H1 (cell line): ENCODE results near the gene RDH16. TPM values are rescaled to one million over a fixed set of nuclear protein-coding genes. Genes with fewer than 3 reads are reported as not detected.

Experiments
- CTCF ChIA-PET: fragments of 300-600 bp; sonication (Branson Sonifier 250); formaldehyde crosslinking; loops from one replicate; lab custom pipeline; 2021; ENCODE audit not compliant: partially characterized antibody; lab: Charles Lee
- POLR2A ChIA-PET: fragments of 300-600 bp; sonication (Branson Sonifier 250); formaldehyde crosslinking; loops from one replicate; lab custom pipeline; 2021; ENCODE audit warnings: inconsistent platforms; ENCODE audit not compliant: partially characterized antibody; lab: Charles Lee
- DNase-seq, 2 experiments: peaks; one replicate each; pipeline versions ENCODE4 v3.0.0 to v3.0.0-alpha.2; 2010 to 2022; ENCODE audit warnings: low spot score in 2 of 2, low read depth in 1 of 2, mixed read lengths in 1 of 2
- FAIRE-seq: peaks from 2 replicates; lab custom pipeline; 2011; peaks lifted over from hg19 to GRCh38; lab: Jason Lieb, UNC
- H2AFZ ChIP-seq: 2 replicates; pipeline ENCODE4 v1.8.1; 2012; ENCODE audit warnings: low read length, inconsistent platforms
- H2AK5ac ChIP-seq: 2 replicates; pipeline ENCODE4 v1.6.1; 2013; ENCODE audit warnings: low read depth, low read length
- H2BK120ac ChIP-seq: replicated peaks from 2 replicates; pipeline ENCODE3; 2013; ENCODE audit warnings: low read depth, low read length, inconsistent platforms
- H2BK12ac ChIP-seq: 2 replicates; pipeline ENCODE4 v1.6.1; 2013; ENCODE audit warnings: low read depth, low read length
- H2BK15ac ChIP-seq: 2 replicates; pipeline ENCODE4 v1.6.1; 2013; ENCODE audit warnings: low read length
- H2BK20ac ChIP-seq: 2 replicates; pipeline ENCODE4 v1.6.1; 2013; ENCODE audit warnings: low read length
- H2BK5ac ChIP-seq: 2 replicates; pipeline ENCODE4 v1.6.1; 2013; ENCODE audit warnings: low read depth, low read length
- H3K14ac ChIP-seq: 2 replicates; pipeline ENCODE4 v1.6.1; 2013; ENCODE audit warnings: inconsistent platforms; ENCODE audit not compliant: insufficient read length
- H3K18ac ChIP-seq: 2 replicates; pipeline ENCODE4 v1.6.1; 2013; ENCODE audit warnings: low read length; ENCODE audit errors: extremely low read depth
- H3K23ac ChIP-seq: 2 replicates; pipeline ENCODE4 v1.6.1; 2013; ENCODE audit warnings: inconsistent platforms; ENCODE audit not compliant: insufficient read length
- H3K23me2 ChIP-seq: 2 replicates; pipeline ENCODE4 v1.6.1; 2013; ENCODE audit warnings: low read depth, low read length
- H3K27ac ChIP-seq: 2 replicates; pipeline ENCODE4 v1.6.1; 2011; ENCODE audit warnings: low read depth, low read length, inconsistent platforms
- H3K27me3 ChIP-seq, 4 experiments: replicated peaks in 1 of 4; 1 replicate in 1 of 4; 2 replicates in 3 of 4; pipeline versions ENCODE4 v1.6.1 to v1.8.1; 2011 to 2013; ENCODE audit warnings: low read length in 3 of 4, mild to moderate bottlenecking in 3 of 4, inconsistent platforms in 2 of 4, mixed read lengths in 2 of 4, moderate library complexity in 1 of 4; ENCODE audit not compliant: control insufficient read depth in 3 of 4, insufficient read depth in 3 of 4; ENCODE audit errors: extremely low read depth in 1 of 4
- H3K36me3 ChIP-seq, 4 experiments: 2 replicates each; pipeline versions ENCODE4 v1.6.1 to v1.8.1; 2011 to 2013; ENCODE audit warnings: mild to moderate bottlenecking in 4 of 4, low read length in 3 of 4, moderate library complexity in 2 of 4, control low read depth in 1 of 4, inconsistent platforms in 1 of 4; ENCODE audit not compliant: insufficient read depth in 4 of 4, control insufficient read depth in 2 of 4
- H3K4ac ChIP-seq: replicated peaks from 2 replicates; pipeline ENCODE3; 2013; ENCODE audit warnings: low read length, low read depth, mixed read lengths, inconsistent platforms; ENCODE audit not compliant: insufficient read length
- H3K4me1 ChIP-seq, 4 experiments: replicated peaks in 1 of 4; 1 replicate in 1 of 4; 2 replicates in 3 of 4; pipeline versions ENCODE4 v1.6.1 to v1.8.1; 2011 to 2013; ENCODE audit warnings: low read length in 3 of 4, inconsistent platforms in 2 of 4, mixed read lengths in 1 of 4; ENCODE audit not compliant: insufficient read depth in 4 of 4, control insufficient read depth in 3 of 4
- H3K4me2 ChIP-seq, 2 experiments: 2 replicates each; pipeline versions ENCODE4 v1.6.1 to v1.8.1; 2011 to 2013; ENCODE audit warnings: low read depth in 2 of 2, low read length in 2 of 2, control low read depth in 1 of 2, inconsistent platforms in 1 of 2, mild to moderate bottlenecking in 1 of 2; ENCODE audit not compliant: insufficient read depth in 1 of 2
- H3K4me3 ChIP-seq, 4 experiments: fragments of 200-600, 300-600 bp in 1 of 4; sonication (generic), shearing (Covaris generic), sonication (Bioruptor Twin) in 1 of 4; 2 replicates each; pipeline versions ENCODE4 v1.5.1 to v1.8.1; 2011 to 2016; ENCODE audit warnings: low read length in 4 of 4, low read depth in 3 of 4, control low read depth in 2 of 4, inconsistent platforms in 2 of 4, mild to moderate bottlenecking in 2 of 4, mixed read lengths in 1 of 4, moderate library complexity in 1 of 4; ENCODE audit not compliant: insufficient read depth in 2 of 4; ENCODE audit errors: extremely low read depth in 1 of 4
- H3K56ac ChIP-seq: replicated peaks from 2 replicates; pipeline ENCODE3; 2013; ENCODE audit warnings: low read depth, mild to moderate bottlenecking, mixed read lengths, low read length, inconsistent platforms; ENCODE audit not compliant: insufficient read length
- H3K79me1 ChIP-seq: 2 replicates; pipeline ENCODE4 v1.6.1; 2013; ENCODE audit warnings: low read depth, low read length, control low read depth
- H3K79me2 ChIP-seq, 2 experiments: 2 replicates each; pipeline versions ENCODE4 v1.6.1 to v1.8.1; 2012 to 2013; ENCODE audit warnings: low read length in 2 of 2, mild to moderate bottlenecking in 2 of 2, inconsistent platforms in 1 of 2; ENCODE audit not compliant: insufficient read depth in 2 of 2, control insufficient read depth in 1 of 2
- H3K9ac ChIP-seq, 4 experiments: replicated peaks in 1 of 4; 1 replicate in 1 of 4; 2 replicates in 3 of 4; pipeline versions ENCODE4 v1.6.1 to v1.8.1; 2011 to 2013; ENCODE audit warnings: low read depth in 3 of 4, low read length in 3 of 4, control low read depth in 2 of 4, mild to moderate bottlenecking in 2 of 4, moderate library complexity in 2 of 4, inconsistent platforms in 1 of 4; ENCODE audit errors: extremely low read depth in 1 of 4
- H3K9me3 ChIP-seq, 2 experiments: 2 replicates each; pipeline versions ENCODE4 v1.6.1 to v1.8.1; 2012 to 2013; ENCODE audit warnings: mild to moderate bottlenecking in 2 of 2, moderate library complexity in 2 of 2, control low read depth in 1 of 2, inconsistent platforms in 1 of 2, low read depth in 1 of 2, low read length in 1 of 2, mixed read lengths in 1 of 2; ENCODE audit not compliant: insufficient read depth in 2 of 2
- H4K20me1 ChIP-seq, 2 experiments: replicated peaks in 1 of 2; 2 replicates each; pipeline versions ENCODE3 to v1.8.1; 2011 to 2013; ENCODE audit warnings: inconsistent platforms in 2 of 2, low read length in 2 of 2, mild to moderate bottlenecking in 1 of 2; ENCODE audit not compliant: insufficient read depth in 2 of 2, control insufficient read depth in 1 of 2
- H4K5ac ChIP-seq: 2 replicates; pipeline ENCODE4 v1.6.1; 2013; ENCODE audit warnings: low read length, low read depth, mixed read lengths, inconsistent platforms; ENCODE audit not compliant: insufficient read length
- H4K8ac ChIP-seq: 2 replicates; pipeline ENCODE4 v1.8.0; 2013; ENCODE audit warnings: mild to moderate bottlenecking, moderate library complexity, low read length, inconsistent platforms; ENCODE audit not compliant: insufficient read depth; ENCODE audit errors: extremely low read depth
- H4K91ac ChIP-seq: replicated peaks from 2 replicates; pipeline ENCODE3; 2013; ENCODE audit warnings: low read length, mixed read lengths, inconsistent platforms; ENCODE audit not compliant: insufficient read length
- E2F6 ChIP-seq: IDR thresholded peaks from 2 replicates; pipeline ENCODE4 v1.6.1; 2012; ENCODE audit warnings: inconsistent platforms
- POU5F1 ChIP-seq: IDR thresholded peaks from 2 replicates; pipeline ENCODE4 v1.6.1; 2011; ENCODE audit warnings: low read depth, mild to moderate bottlenecking, low read length, moderate library complexity
- RAD21 ChIP-seq, 2 experiments: IDR thresholded peaks in 1 of 2; conservative IDR thresholded peaks in 1 of 2; 2 replicates each; pipeline ENCODE4 v1.6.1; 2011; ENCODE audit warnings: low read depth in 2 of 2, low read length in 2 of 2, improper control_type of control experiment in 1 of 2, inconsistent platforms in 1 of 2, mild to moderate bottlenecking in 1 of 2, moderate library complexity in 1 of 2
- SP4 ChIP-seq: IDR thresholded peaks from 2 replicates; pipeline ENCODE4 v1.6.1; 2012; ENCODE audit warnings: low read length, inconsistent platforms
- polyA plus RNA-seq, 7 experiments: library from polyadenylated mRNA; depleted of rRNA in 3 of 7; stranded (reverse) in 5 of 7; unstranded in 2 of 7; fragments of >200 nt in 5 of 7; fragments of 200-250 nt in 2 of 7; gene quantifications; 1 replicate in 5 of 7; 2 replicates in 1 of 7; 4 replicates in 1 of 7; pipeline versions ENCODE4 v1.2.1 to v1.2.3, GENCODE V29; 2011 to 2013; ENCODE audit warnings: missing spikeins in 2 of 7, mixed read lengths in 2 of 7
- total RNA-seq: library from RNA; stranded (reverse); fragmentation: NEBNext Ultra II Directional; extraction: Animal tissue kit (Norgen Biotek cat#: 25700); gene quantifications from 2 replicates; pipeline ENCODE4 v1.2.1, GENCODE V29; 2021

Gene RDH16
- total and polyA plus RNA-seq, 2 of the 8 experiments (the other 6 are each of a cell fraction or from before 2014, with no cell fraction given), result 0.30 to 0.79 TPM

- no peak overlapping the region for H3K18ac ChIP-seq
Measured at GRCh38 chr12:56914256-56914655, 43.2 kb downstream of the RDH16 start.

More at GRCh38 chr12:56914256-56914655, 43.2 kb downstream of the RDH16 start:
- no peak for TF ChIP-seq POU5F1
- TF ChIP-seq RAD21 (IDR thresholded peaks at IDR 0.05 in 1 of 2, conservative IDR thresholded peaks at IDR 0.05 in 1 of 2; ENCODE audit: low read depth in 2 of 2, low read length in 2 of 2), result no peak
- TF ChIP-seq E2F6, result no peak
- TF ChIP-seq SP4, result no peak
- Histone ChIP-seq H3K4me2 (no peak overlapping the region), H3K9me3 (peaks cover 12 to 18% of the 10 kb centered on the region in 2 experiments), H3K14ac (no peak overlapping the region), H3K4me1 (no peaks in the 10 kb centered on the region), H4K91ac (no peak overlapping the region), H3K36me3 (peaks cover 0 to 3% (median 0%) of the 10 kb centered on the region in 4 experiments; a peak in 1 of 8 replicates), H3K9ac (no peak overlapping the region), H3K4ac (no peak overlapping the region), H2BK5ac (no peak overlapping the region), H3K4me3 (no peak overlapping the region), H3K23me2 (no peaks in the 10 kb centered on the region), H2BK120ac (no peak overlapping the region), H4K20me1 (no peaks in the 10 kb centered on the region), H3K23ac (no peak overlapping the region), H3K27me3 (no peaks in the 10 kb centered on the region), H3K27ac (no peak overlapping the region), H4K8ac (no peak overlapping the region), H3K79me2 (no peaks in the 10 kb centered on the region), H4K5ac (no peak overlapping the region), H2AK5ac (no peak overlapping the region), H2BK12ac (no peak overlapping the region), H2BK15ac (no peak overlapping the region), H2BK20ac (no peak overlapping the region), H2AFZ (no peak overlapping the region), H3K56ac (no peak overlapping the region), H3K79me1 (no peaks in the 10 kb centered on the region)
- POLR2A ChIA-PET, result interaction anchor here (0.7 kb wide), 1 partner anchor 109 kb away, joined by 3 read pairs; no protein-coding TSS in a partner anchor
- DNase-seq, result no peak
- CTCF ChIA-PET, result interaction anchor here (0.8 to 1.4 kb wide), 2 partner anchors 74 to 151 kb away, joined by 3 to 5 read pairs; partner anchors contain the start of gene HSD17B6
- FAIRE-seq, result no peak
